HEK293 (cell line): ENCODE results near the gene SSB.
"Not testable (repeated sequence)": the region's sequence is repeated elsewhere in the genome, so short reads cannot be mapped to it uniquely, and the experiment has no call there.

Experiments used
- CTCF ChIA-PET: fragments of 350-600 bp; formaldehyde crosslinking; extraction: SDS; loops from one replicate; lab custom pipeline; 2021; ENCODE audit warnings: antibody characterized with exemption; lab: Yijun Ruan, JAX
- POLR2A ChIA-PET: fragments of 300-600 bp; formaldehyde crosslinking; extraction: SDS; loops from one replicate; lab custom pipeline; 2020; ENCODE audit warnings: antibody characterized with exemption, inconsistent platforms; lab: Yijun Ruan, JAX
- H3K27ac ChIP-seq: fragments of 200-500 bp; sonication (Bioruptor generic); 2 replicates; pipeline ENCODE4 v1.5.1; 2014; ENCODE audit warnings: low read depth, low read length, control low read depth, inconsistent platforms; ENCODE audit errors: extremely low read depth
- H3K36me3 ChIP-seq, 2 experiments: fragments of 200-500 bp in 1 of 2; sonication (Bioruptor generic) in 1 of 2; 1 replicate in 1 of 2; 2 replicates in 1 of 2; pipeline ENCODE4 v1.5.1; 2014 to 2017; ENCODE audit warnings: inconsistent platforms in 2 of 2, low read length in 2 of 2; ENCODE audit not compliant: control insufficient read depth in 2 of 2, insufficient read depth in 1 of 2
- H3K4me1 ChIP-seq: fragments of 200-500 bp; sonication (Bioruptor generic); 2 replicates; pipeline ENCODE4 v1.5.1; 2014; ENCODE audit warnings: mild to moderate bottlenecking, low read length, inconsistent platforms; ENCODE audit not compliant: control insufficient read depth, insufficient read depth
- H3K4me3 ChIP-seq: 2 replicates; pipeline ENCODE4 v1.5.1; 2011; ENCODE audit warnings: low read depth, mild to moderate bottlenecking, control low read depth, low read length, moderate library complexity
- H3K9me3 ChIP-seq: fragments of 200-500 bp; sonication (Bioruptor generic); 2 replicates; pipeline ENCODE4 v1.5.1; 2014; ENCODE audit warnings: low read depth, low read length, inconsistent platforms; ENCODE audit not compliant: control insufficient read depth, insufficient read depth
- HOXD13 ChIP-seq: sonication (generic); formaldehyde crosslinking; IDR thresholded peaks from 2 replicates; pipeline ENCODE4 v1.8.0; 2022; ENCODE audit warnings: missing genetic modification reagents, borderline replicate concordance
- KLF7 ChIP-seq: fragments of 450-650 bp; formaldehyde crosslinking; IDR thresholded peaks from 2 replicates; pipeline ENCODE4 v1.5.1; 2016; ENCODE audit warnings: missing biosample characterization, missing genetic modification characterization, borderline replicate concordance
- SP7 ChIP-seq: fragments of 450-650 bp; formaldehyde crosslinking; IDR thresholded peaks from 2 replicates; pipeline ENCODE4 v1.5.1; 2016; ENCODE audit warnings: missing biosample characterization, missing genetic modification characterization
- ZBTB21 ChIP-seq: fragments of 450-650 bp; formaldehyde crosslinking; IDR thresholded peaks from 2 replicates; pipeline ENCODE4 v1.5.1; 2017; ENCODE audit warnings: missing biosample characterization, missing genetic modification characterization
- ZNF121 ChIP-seq: fragments of 450-650 bp; formaldehyde crosslinking; IDR thresholded peaks from 2 replicates; pipeline ENCODE4 v1.5.1; 2016; ENCODE audit warnings: missing biosample characterization, missing genetic modification characterization
- ZNF2 ChIP-seq: fragments of 450-650 bp; formaldehyde crosslinking; IDR thresholded peaks from 2 replicates; pipeline ENCODE4 v1.5.1; 2016; ENCODE audit warnings: missing biosample characterization, missing genetic modification characterization
- ZNF221 ChIP-seq: fragments of 450-650 bp; formaldehyde crosslinking; IDR thresholded peaks from 2 replicates; pipeline ENCODE4 v1.5.1; 2017; ENCODE audit warnings: missing biosample characterization, missing genetic modification characterization, borderline replicate concordance
- ZNF37A ChIP-seq: fragments of 450-650 bp; IDR thresholded peaks from 2 replicates; pipeline ENCODE4 v1.5.1; 2018; ENCODE audit warnings: missing biosample characterization, missing genetic modification characterization
- ZNF707 ChIP-seq: fragments of 450-650 bp; formaldehyde crosslinking; IDR thresholded peaks from 2 replicates; pipeline ENCODE4 v1.5.1; 2016; ENCODE audit warnings: missing biosample characterization, missing genetic modification characterization
- ZNF768 ChIP-seq: fragments of 450-650 bp; formaldehyde crosslinking; IDR thresholded peaks from 2 replicates; pipeline ENCODE4 v1.5.1; 2018; ENCODE audit warnings: missing biosample characterization, mild to moderate bottlenecking, missing genetic modification characterization
- ZNF791 ChIP-seq: fragments of 450-650 bp; formaldehyde crosslinking; IDR thresholded peaks from 2 replicates; pipeline ENCODE4 v1.5.1; 2016; ENCODE audit warnings: missing biosample characterization, missing genetic modification characterization
- TF ChIP-seq, protein P1 (sequence below): fragments of 450-650 bp; formaldehyde crosslinking; conservative IDR thresholded peaks from 2 replicates; pipeline ENCODE4 v1.5.1; 2016; ENCODE audit warnings: low read depth, missing biosample characterization, missing genetic modification characterization
- TF ChIP-seq, protein P2 (sequence below): fragments of 450-650 bp; formaldehyde crosslinking; IDR thresholded peaks from 2 replicates; pipeline ENCODE4 v1.5.1; 2016; ENCODE audit warnings: missing biosample characterization, missing genetic modification characterization
- TF ChIP-seq, protein P3 (sequence below): fragments of 450-650 bp; formaldehyde crosslinking; IDR thresholded peaks from 2 replicates; pipeline ENCODE4 v1.5.1; 2017; ENCODE audit warnings: missing biosample characterization, missing genetic modification characterization

SSB gene

DNA sequence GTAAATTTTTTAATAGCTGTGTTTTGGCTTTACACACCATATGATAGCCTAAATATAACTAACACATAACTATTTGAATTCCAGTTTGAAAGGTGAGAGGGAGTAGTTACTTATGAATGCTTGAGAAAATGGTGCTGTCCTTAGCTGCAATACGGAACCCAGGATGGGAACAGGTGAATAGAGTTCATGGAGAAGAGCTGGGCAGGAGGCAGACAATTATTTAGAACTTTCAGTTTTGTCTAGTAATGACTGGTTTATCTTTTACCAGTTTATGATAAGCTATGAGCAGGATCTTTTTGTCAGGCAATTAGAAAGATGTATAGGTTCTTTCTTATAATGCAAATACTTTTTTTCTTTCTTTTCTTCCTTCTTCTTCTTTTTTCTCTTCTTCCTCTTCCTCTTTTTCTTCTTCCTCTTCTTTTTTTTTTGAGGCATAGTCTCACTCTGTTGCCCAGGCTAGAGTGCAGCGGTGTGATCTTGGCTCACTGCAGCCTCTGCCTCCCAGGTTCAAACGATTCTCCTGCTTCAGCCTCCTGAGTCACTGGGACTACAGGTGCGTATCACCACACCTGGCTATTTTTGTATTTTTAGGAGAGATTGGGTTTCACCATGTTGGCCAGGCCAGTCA is 54.5 kb downstream of the SSB start (continued):
- TF ChIP-seq, protein P1, sequence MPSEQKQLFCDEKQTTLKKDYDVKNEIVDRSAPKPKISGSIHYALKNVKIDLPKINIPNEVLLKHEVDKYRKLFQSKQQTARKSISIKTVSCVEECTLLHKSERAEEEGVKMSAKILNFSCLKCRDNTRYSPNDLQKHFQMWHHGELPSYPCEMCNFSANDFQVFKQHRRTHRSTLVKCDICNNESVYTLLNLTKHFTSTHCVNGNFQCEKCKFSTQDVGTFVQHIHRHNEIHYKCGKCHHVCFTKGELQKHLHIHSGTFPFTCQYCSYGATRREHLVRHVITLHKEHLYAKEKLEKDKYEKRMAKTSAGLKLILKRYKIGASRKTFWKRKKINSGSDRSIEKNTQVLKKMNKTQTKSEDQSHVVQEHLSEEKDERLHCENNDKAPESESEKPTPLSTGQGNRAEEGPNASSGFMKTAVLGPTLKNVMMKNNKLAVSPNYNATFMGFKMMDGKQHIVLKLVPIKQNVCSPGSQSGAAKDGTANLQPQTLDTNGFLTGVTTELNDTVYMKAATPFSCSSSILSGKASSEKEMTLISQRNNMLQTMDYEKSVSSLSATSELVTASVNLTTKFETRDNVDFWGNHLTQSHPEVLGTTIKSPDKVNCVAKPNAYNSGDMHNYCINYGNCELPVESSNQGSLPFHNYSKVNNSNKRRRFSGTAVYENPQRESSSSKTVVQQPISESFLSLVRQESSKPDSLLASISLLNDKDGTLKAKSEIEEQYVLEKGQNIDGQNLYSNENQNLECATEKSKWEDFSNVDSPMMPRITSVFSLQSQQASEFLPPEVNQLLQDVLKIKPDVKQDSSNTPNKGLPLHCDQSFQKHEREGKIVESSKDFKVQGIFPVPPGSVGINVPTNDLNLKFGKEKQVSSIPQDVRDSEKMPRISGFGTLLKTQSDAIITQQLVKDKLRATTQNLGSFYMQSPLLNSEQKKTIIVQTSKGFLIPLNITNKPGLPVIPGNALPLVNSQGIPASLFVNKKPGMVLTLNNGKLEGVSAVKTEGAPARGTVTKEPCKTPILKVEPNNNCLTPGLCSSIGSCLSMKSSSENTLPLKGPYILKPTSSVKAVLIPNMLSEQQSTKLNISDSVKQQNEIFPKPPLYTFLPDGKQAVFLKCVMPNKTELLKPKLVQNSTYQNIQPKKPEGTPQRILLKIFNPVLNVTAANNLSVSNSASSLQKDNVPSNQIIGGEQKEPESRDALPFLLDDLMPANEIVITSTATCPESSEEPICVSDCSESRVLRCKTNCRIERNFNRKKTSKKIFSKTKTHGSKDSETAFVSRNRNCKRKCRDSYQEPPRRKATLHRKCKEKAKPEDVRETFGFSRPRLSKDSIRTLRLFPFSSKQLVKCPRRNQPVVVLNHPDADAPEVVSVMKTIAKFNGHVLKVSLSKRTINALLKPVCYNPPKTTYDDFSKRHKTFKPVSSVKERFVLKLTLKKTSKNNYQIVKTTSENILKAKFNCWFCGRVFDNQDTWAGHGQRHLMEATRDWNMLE (tag by site-specific recombination), result no peak
- TF ChIP-seq ZNF221 (tag by site-specific recombination), result no peak

DNA sequence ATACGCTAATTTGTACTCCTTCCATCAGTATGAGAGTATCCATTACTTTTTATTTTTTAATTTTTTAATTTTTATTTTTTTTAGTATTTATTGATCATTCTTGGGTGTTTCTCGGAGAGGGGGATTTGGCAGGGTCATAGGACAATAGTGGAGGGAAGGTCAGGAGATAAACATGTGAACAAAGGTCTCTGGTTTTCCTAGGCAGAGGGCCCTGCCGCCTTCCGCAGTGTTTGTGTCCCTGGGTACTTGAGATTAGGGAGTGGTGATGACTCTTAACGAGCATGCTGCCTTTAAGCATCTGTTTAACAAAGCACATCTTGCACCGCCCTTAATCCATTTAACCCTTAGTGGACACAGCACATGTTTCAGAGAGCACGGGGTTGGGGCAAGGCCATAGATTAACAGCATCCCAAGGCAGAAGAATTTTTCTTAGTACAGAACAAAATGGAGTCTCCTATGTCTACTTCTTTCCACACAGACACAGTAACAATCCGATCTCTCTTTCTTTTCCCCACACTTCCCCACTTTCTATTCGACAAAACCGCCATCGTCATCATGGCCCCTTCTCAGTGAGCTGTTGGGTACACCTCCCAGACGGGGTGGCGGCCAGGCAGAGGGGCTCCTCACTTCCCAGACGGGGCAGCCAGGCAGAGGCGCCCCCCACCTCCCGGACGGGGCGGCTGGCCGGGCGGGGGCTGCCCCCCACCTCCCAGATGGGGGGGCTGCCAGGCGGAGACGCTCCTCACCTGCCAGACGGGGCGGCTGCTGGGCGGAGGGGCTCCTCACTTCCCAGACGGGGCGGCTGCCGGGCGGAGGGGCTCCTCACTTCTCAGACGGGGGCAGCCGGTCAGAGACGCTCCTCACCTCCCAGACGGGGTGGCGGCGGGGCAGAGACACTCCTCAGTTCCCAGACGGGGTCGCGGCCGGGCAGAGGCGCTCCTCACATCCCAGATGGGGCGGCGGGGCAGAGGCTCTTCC is 56.9 kb downstream of the SSB start:
- CTCF ChIA-PET, POLR2A ChIA-PET, H3K9me3 ChIP-seq, H3K4me1 ChIP-seq, H3K4me3 ChIP-seq, H3K27ac ChIP-seq, H3K36me3 ChIP-seq: not testable (repeated sequence)

DNA sequence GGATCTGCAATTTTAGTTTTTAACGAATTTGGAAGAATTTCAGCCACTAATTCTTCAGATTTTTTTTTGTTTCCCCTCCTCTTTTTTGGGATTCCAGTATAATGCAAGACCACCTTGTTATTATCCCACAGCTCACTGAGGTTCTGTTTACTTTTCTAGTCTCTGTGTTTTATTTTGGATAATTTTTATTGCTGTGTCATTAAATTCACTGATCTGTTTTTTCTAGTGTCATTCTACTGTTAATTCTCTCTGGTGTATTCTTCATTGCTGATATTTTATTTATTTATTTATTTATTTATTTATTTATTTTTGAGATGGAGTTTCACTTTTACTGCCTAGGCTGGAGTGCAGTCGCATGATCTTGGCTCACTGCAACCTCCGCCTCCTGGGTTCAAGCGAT is 60.8 kb downstream of the SSB start:
- CTCF ChIA-PET, result interaction anchor here (0.6 kb wide), 1 partner anchor 749 kb away, joined by 3 read pairs; no protein-coding TSS in a partner anchor
- TF ChIP-seq ZBTB21 (tag by site-specific recombination) (no peak), ZNF791 (no peak), ZNF121 (tag by site-specific recombination) (no peak), SP7 (tag by site-specific recombination) (no peak), ZNF37A (tag by site-specific recombination) (no peak), ZNF2 (tag by site-specific recombination) (no peak), KLF7 (tag by site-specific recombination) (no peak), ZNF768 (tag by site-specific recombination) (no peak), ZNF707 (tag by site-specific recombination) (no peak), HOXD13 (CRISPR knock-in tag) (no peak)
- TF ChIP-seq, protein P2, sequence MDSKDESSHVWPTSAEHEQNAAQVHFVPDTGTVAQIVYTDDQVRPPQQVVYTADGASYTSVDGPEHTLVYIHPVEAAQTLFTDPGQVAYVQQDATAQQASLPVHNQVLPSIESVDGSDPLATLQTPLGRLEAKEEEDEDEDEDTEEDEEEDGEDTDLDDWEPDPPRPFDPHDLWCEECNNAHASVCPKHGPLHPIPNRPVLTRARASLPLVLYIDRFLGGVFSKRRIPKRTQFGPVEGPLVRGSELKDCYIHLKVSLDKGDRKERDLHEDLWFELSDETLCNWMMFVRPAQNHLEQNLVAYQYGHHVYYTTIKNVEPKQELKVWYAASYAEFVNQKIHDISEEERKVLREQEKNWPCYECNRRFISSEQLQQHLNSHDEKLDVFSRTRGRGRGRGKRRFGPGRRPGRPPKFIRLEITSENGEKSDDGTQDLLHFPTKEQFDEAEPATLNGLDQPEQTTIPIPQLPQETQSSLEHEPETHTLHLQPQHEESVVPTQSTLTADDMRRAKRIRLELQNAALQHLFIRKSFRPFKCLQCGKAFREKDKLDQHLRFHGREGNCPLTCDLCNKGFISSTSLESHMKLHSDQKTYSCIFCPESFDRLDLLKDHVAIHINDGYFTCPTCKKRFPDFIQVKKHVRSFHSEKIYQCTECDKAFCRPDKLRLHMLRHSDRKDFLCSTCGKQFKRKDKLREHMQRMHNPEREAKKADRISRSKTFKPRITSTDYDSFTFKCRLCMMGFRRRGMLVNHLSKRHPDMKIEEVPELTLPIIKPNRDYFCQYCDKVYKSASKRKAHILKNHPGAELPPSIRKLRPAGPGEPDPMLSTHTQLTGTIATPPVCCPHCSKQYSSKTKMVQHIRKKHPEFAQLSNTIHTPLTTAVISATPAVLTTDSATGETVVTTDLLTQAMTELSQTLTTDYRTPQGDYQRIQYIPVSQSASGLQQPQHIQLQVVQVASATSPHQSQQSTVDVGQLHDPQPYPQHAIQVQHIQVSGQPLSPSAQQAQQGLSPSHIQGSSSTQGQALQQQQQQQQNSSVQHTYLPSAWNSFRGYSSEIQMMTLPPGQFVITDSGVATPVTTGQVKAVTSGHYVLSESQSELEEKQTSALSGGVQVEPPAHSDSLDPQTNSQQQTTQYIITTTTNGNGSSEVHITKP (tag by site-specific recombination), result no peak
- TF ChIP-seq, protein P3, sequence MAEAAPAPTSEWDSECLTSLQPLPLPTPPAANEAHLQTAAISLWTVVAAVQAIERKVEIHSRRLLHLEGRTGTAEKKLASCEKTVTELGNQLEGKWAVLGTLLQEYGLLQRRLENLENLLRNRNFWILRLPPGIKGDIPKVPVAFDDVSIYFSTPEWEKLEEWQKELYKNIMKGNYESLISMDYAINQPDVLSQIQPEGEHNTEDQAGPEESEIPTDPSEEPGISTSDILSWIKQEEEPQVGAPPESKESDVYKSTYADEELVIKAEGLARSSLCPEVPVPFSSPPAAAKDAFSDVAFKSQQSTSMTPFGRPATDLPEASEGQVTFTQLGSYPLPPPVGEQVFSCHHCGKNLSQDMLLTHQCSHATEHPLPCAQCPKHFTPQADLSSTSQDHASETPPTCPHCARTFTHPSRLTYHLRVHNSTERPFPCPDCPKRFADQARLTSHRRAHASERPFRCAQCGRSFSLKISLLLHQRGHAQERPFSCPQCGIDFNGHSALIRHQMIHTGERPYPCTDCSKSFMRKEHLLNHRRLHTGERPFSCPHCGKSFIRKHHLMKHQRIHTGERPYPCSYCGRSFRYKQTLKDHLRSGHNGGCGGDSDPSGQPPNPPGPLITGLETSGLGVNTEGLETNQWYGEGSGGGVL (tag by site-specific recombination), result no peak

More for the DNA sequence above, 60.8 kb downstream of the SSB start:
- POLR2A ChIA-PET, result no interaction called here
- Histone ChIP-seq H3K27ac (no peak overlapping the region), H3K36me3 (no peaks in the 10 kb centered on the region), H3K4me3 (no peak overlapping the region), H3K9me3 (no peaks in the 10 kb centered on the region), H3K4me1 (no peaks in the 10 kb centered on the region)
